BE2C (cell line): ENCODE results near the gene GLIS2.
"Not testable (repeated sequence)": the region's sequence is repeated elsewhere in the genome, so short reads cannot be mapped to it uniquely, and the experiment has no call there.

Source experiments
- DNase-seq: peaks from one replicate; pipeline ENCODE4 v3.0.0-alpha.2; 2020
- H3K27me3 ChIP-seq: fragments of 250-450 bp; sonication (Bioruptor Pico); 2 replicates; pipeline ENCODE4 v1.5.1; 2020; ENCODE audit warnings: mild to moderate bottlenecking
- H3K36me3 ChIP-seq: fragments of 250-450 bp; sonication (Bioruptor Pico); 2 replicates; pipeline ENCODE4 v1.5.1; 2020; ENCODE audit warnings: mild to moderate bottlenecking
- H3K4me1 ChIP-seq: fragments of 250-450 bp; sonication (Bioruptor Pico); 2 replicates; pipeline ENCODE4 v1.5.1; 2020
- H3K4me3 ChIP-seq: 2 replicates; pipeline ENCODE4 v1.5.1; 2011; ENCODE audit warnings: low read depth, low read length
- H3K9me3 ChIP-seq: fragments of 250-450 bp; sonication (Bioruptor Pico); 2 replicates; pipeline ENCODE4 v1.5.1; 2020
- TF ChIP-seq, protein P1 (sequence below): IDR thresholded peaks from 2 replicates; pipeline ENCODE4 v1.5.1; 2012; ENCODE audit warnings: mild to moderate bottlenecking, low read depth, low read length

Gene GLIS2

DNA sequence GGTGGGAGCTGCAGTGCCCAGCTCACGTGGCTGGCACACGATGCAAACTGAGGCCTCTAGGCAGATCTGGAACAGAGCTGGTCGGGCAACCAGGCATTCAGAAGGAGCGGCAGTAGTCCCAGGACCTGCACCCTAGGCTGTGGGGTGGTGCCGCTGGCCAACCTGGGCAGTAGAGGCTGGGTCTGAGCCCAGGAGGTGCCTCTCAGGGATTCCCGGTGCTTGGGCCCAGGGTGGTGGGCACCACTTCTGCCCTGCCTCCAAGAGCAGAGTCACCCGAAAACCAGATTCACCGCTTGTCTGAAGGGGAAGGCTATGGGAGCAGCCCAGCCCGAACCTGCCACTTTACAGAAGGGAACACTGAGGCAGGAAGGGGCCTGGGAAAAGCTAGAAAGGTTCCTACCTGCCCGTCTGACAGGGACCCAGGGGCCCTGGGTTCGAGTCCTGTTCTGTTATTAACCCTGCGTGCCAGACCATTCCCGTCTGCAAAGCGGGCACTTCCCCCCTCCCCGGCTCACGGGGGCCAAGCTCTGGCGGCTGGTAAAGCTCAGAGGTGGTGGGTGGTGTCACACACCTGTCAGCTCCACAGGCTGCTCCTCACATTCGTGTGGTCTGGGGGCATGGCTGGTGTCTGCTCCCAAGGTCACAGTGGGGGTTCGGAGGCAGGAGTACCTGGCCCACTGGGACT is 16.9 kb downstream of the GLIS2 start:
- H3K9me3 ChIP-seq = no peaks in the 10 kb centered on the region
- H3K4me1 ChIP-seq = peaks cover 5% of the 10 kb centered on the region; the same call in 1 of the 2 replicates
- H3K27me3 ChIP-seq = no peaks in the 10 kb centered on the region
- TF ChIP-seq, protein P1, sequence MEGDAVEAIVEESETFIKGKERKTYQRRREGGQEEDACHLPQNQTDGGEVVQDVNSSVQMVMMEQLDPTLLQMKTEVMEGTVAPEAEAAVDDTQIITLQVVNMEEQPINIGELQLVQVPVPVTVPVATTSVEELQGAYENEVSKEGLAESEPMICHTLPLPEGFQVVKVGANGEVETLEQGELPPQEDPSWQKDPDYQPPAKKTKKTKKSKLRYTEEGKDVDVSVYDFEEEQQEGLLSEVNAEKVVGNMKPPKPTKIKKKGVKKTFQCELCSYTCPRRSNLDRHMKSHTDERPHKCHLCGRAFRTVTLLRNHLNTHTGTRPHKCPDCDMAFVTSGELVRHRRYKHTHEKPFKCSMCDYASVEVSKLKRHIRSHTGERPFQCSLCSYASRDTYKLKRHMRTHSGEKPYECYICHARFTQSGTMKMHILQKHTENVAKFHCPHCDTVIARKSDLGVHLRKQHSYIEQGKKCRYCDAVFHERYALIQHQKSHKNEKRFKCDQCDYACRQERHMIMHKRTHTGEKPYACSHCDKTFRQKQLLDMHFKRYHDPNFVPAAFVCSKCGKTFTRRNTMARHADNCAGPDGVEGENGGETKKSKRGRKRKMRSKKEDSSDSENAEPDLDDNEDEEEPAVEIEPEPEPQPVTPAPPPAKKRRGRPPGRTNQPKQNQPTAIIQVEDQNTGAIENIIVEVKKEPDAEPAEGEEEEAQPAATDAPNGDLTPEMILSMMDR = no peak
- H3K4me3 ChIP-seq = no peak overlapping the region
- H3K36me3 ChIP-seq = peaks cover 13% of the 10 kb centered on the region
- DNase-seq = no peak

DNA sequence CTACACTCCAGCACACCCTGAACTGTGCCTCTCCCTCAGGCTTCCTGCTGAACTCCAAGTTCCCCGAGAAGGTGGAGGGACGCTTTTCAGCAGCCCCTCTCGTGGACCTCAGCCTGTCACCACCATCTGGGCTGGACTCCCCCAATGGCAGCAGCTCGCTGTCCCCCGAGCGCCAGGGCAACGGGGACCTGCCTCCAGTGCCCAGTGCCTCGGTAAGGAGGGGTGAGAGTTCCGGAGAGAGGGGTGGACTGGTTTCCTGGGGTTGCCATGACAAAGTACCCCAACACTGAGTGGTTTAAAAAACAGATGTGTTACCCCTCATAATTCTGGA is 17.4 kb downstream of the GLIS2 start:
- H3K4me3 ChIP-seq = no peak overlapping the region
- no peaks in the 10 kb centered on the region for H3K9me3 ChIP-seq
- no peaks in the 10 kb centered on the region for H3K27me3 ChIP-seq
- TF ChIP-seq, protein P1 = no peak
- DNase-seq = no peak
- H3K36me3 ChIP-seq = peaks cover 17% of the 10 kb centered on the region
- peaks cover 4% of the 10 kb centered on the region; the same call in 1 of the 2 replicates for H3K4me1 ChIP-seq

DNA sequence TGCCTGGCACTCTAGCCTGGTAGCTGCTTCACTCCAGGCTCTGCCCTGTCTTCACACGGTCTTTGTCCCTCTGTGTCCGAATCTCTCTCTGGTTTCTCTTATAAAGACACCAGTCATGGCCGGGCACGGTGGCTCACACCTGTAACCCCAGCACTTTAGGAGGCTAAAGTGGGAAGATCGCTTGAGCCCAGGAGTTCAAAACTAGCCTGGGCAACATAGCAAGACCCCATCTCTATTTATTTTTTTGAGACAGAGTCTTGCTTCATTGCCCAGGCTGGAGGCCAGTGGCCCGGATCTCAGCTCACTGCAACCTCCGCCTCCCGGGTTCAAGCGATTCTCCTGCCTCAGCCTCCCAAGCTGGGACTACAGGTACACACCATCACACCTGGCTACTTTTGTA is 17.8 kb downstream of the GLIS2 start:
- peaks cover 21% of the 10 kb centered on the region for H3K36me3 ChIP-seq
- not testable (repeated sequence) for H3K4me1 ChIP-seq, DNase-seq, H3K27me3 ChIP-seq, H3K9me3 ChIP-seq, H3K4me3 ChIP-seq

DNA sequence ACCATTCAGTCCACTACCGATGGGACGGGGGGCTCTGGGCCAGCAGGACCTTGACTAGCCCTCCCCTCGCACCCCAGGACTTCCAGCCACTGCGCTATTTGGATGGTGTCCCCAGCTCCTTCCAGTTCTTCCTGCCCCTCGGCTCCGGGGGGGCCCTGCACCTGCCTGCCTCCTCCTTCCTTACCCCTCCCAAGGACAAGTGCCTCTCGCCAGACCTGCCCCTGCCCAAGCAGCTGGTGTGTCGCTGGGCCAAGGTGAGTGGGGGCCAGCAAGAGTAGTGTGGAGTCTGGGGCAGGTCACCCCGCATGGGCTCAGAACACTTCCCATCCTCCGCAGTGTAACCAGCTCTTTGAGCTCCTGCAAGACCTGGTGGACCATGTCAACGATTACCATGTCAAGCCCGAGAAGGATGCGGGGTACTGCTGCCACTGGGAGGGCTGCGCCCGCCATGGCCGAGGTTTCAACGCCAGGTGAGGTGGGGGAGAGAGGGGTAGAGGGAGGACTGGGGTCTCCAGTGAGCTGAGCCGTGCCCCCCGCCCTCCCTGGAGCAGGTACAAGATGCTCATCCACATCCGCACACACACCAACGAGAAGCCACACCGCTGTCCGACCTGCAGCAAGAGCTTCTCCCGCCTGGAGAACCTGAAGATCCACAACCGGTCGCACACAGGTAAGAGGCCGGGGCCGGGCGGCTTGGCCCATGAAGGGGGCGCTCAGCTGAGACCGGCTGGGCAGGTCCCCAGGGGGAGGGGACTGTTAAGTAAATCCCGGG is 19.0 kb downstream of the GLIS2 start:
- no peak for DNase-seq
- H3K36me3 ChIP-seq = peaks cover 33% of the 10 kb centered on the region
- no peaks in the 10 kb centered on the region for H3K9me3 ChIP-seq
- H3K4me3 ChIP-seq = no peak overlapping the region
- no peaks in the 10 kb centered on the region for H3K27me3 ChIP-seq
- H3K4me1 ChIP-seq = peaks cover 4% of the 10 kb centered on the region; the same call in 1 of the 2 replicates
- TF ChIP-seq, protein P1 = no peak

DNA sequence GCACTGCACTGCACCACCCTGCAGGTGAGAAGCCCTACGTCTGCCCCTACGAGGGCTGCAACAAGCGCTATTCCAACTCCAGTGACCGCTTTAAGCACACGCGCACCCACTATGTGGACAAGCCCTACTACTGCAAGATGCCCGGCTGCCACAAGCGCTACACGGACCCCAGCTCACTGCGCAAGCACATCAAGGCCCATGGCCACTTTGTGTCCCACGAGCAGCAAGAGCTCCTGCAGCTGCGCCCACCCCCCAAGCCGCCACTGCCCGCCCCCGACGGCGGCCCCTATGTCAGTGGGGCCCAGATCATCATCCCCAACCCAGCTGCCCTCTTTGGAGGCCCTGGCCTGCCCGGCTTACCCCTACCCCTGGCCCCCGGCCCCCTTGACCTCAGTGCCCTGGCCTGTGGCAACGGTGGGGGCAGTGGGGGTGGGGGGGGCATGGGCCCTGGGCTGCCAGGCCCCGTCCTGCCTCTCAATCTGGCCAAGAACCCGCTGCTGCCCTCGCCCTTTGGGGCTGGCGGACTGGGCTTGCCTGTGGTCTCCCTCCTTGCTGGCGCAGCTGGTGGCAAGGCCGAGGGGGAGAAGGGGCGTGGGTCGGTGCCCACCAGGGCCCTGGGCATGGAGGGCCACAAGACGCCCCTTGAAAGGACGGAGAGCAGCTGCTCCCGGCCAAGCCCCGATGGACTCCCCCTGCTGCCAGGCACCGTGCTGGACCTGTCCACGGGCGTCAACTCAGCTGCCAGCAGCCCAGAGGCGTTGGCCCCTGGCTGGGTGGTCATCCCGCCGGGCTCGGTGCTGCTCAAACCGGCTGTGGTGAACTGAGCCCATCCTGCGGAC is 21.1 kb downstream of the GLIS2 start:
- no peak for DNase-seq
- Histone ChIP-seq H3K9me3 (no peaks in the 10 kb centered on the region), H3K4me3 (no peak overlapping the region), H3K4me1 (peaks cover 9% of the 10 kb centered on the region; the same call in 1 of the 2 replicates), H3K27me3 (no peaks in the 10 kb centered on the region), H3K36me3 (peaks cover 47% of the 10 kb centered on the region)
- TF ChIP-seq, protein P1 = no peak

DNA sequence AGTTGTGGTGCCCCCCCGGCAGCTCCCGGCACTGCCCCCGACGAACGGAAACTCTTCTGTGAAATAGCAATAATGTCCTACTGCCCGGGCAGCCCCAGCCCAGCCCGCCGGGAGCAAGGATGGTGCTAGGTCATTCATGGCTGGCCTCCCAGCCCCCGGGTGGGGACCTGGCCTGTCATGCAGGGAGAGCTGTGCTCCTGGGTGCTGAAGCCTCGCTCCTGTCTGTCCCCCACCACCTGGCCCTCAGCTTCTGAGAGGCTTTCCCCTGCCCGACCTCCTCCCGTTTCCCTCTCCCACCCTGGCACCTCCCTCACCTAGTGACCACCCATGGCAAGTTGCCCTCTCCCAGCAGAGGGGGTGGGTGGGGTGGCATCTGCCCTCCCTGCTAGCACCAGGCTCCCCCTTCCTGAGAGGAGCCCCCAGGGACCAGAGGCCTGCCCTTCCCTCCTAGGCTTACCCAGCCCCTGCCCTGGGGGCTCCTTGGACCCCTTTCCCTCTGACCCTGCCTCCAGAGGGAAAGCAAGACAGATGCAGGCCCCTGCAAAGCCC is 21.7 kb downstream of the GLIS2 start:
- H3K4me3 ChIP-seq = no peak overlapping the region
- no peak for DNase-seq
- H3K4me1 ChIP-seq = peaks cover 9% of the 10 kb centered on the region; the same call in 1 of the 2 replicates
- peaks cover 47% of the 10 kb centered on the region for H3K36me3 ChIP-seq
- TF ChIP-seq, protein P1 = no peak
- no peaks in the 10 kb centered on the region for H3K9me3 ChIP-seq
- no peaks in the 10 kb centered on the region for H3K27me3 ChIP-seq
